Adrenal gland (tissue), 5 donors: ENCODE measurements around the gene CXCL12.

ENCODE experiments used
- CTCF ChIP-seq, 6 experiments: fragments of 450-650 bp in 4 of 6; fragments of 200-600 bp in 2 of 6; sonication (generic) in 1 of 6; IDR thresholded peaks; 1 replicate in 5 of 6; 2 replicates in 1 of 6; pipeline versions ENCODE4 v1.5.1 to v1.8.0; 2016 to 2021; ENCODE audit warnings: antibody characterized with exemption in 6 of 6, mild to moderate bottlenecking in 2 of 6, moderate library complexity in 1 of 6
- POLR2A ChIP-seq, 2 donors: fragments of 450-650 bp; IDR thresholded peaks; one replicate each; pipeline ENCODE4 v1.6.1; 2017; ENCODE audit warnings: antibody characterized with exemption in 2 of 2, mild to moderate bottlenecking in 2 of 2, moderate library complexity in 1 of 2
- donor health status: DM: no; HTN: no; CAD: no.

DNA sequence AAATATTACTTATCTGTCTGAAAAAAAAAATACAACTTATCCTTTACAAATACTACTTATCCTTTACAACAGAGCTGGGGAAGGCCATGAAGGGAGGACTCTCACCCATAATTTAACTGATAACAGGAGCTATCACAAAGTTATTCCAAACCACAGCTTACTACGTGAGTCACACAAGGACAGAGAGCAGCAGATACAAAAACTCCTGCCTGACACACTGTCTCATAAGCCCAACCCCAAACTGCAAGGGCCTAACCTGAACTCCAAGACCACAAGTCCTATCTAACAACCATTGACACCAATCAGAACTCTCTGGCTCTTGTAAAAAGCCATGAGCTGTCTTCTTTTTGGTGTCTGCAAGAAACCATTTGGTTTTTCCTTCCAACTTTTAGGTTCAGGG is 28.5 kb upstream of the CXCL12 start:
- no peak for TF ChIP-seq CTCF (IDR thresholded peaks at IDR 0.05)
- TF ChIP-seq POLR2A (IDR thresholded peaks at IDR 0.05): no peak
